Measurements from ENCODE around the gene SKAP2.
"Not testable (repeated sequence)": the region's sequence is repeated elsewhere in the genome, so short reads cannot be mapped to it uniquely, and the experiment has no call there.

Gene SKAP2

DNA sequence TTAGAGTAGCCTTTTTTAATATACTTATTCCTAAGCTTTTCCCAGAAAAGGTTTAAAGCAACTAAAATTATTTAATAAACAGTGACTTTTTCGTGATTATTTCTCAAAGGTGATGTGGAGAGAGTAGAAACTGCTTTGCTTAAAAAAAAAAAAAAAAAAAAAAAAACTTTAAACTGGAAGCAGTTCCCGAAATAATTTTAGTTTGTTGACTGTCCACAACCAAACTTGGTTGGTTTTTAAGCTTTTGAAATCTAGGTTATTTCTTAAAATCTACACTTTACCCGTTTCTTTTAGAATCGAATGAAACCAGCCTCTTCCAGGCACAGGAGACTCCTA lies 7.3 kb downstream of the SKAP2 start:
- DNase-seq, result no peak

DNA sequence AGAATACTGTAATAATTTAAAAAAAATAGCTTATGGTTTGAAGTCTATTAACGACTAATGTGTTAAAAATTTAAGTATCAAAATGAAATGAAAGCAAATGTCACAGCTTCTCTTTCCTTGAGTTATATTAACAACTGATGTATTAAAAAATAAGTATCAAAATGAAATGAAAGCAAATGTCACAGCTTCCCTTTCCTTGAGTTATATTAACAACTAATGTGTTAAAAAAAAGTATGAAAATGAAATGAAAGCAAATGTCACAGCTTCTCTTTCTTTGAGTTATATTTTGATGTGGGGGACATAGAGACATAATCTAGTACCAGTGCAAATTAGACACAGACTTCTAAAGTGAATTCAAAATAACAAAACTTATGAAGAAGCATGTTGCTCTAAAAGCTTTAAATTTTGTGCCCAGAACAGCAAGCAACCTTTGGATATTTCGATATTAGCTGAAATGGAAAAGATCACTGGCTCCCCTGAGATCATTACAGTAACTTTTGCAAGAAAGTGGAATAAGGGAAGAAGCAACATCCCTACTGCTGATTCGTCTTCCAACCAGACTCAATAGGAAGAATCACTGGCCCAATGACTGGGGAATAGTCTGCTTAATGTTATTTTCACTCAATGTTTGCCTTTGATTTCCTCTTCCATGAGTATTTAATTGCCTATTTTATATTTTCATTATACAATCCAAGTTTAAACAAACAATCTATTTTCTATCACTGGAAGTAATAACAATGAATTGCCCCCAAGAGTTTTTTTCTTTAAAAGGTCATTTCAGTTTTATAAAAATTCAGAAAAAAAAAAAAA lies 8.0 kb downstream of the SKAP2 start:
- no peak for DNase-seq

DNA sequence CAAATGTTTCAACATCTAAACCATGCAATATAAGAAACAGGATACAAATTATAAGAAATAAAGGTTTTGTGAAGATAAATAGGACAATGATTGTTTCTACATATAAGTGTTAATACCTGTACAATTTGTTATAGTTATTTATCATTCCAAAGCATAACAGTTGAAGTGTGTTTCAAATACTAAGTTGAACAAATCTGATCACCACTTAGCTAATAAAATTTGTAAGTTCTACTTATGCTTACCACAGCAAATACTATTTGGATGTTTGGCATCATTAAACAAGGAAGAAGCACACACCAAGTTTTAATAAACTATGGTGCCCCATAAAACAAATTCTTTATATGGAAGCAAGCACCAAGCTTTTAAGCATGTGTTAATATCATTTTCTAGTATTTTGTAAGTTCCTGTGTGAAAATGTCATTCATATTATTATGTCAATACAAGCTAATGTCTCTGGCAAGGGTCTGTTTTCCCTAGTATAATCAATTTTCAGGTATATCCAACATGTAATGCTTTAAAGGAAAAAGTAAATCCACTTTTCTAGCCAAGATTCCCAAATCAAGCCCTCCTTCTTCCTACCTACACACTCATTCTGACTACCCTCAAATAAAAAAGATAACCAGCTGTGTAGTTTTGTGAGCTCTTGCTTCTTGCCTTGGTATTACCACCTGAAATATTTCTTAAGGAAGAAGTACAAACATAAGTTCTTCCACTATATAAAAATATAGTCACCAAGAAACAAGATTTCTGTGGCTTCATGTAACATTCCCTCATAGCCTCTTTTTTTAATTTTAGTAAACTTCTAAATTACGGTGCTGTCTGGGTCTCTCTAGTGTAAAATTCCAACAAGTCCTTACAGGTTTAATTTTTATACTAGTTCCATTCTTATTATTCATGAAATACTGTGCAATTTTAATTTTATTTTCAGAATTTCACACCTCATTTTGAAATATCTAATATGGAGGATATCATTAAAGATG lies 9.2 kb downstream of the SKAP2 start:
- DNase-seq, result no peak

DNA sequence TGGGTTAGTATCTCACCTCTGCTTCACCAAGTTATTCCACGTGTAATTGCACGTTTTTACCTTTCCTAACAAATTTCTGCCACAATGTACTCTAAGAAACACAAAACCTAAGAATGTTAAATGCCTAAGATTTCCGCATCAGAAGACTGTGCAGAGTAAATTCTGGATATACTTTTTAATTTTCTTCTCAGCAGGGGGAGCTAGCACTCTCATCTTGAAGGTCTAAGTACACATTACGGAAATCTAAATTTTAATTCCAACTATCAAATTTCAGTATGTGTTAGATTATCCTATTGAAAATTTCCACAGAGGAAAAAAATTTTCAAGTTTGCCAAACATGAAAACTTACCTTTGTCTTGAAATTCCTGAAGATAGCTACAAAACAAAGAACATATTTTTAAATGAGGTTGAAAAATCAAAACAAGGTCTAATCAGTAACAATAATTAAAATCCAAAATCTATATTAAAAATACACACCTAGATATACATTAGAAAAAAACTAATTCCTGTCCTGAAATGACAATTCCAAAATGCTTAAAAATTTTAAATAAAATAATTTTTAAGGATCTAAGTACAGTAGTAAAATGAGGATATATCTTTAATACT lies 10.5 kb downstream of the SKAP2 start:
- peak; percentile 60 for DNase-seq

DNA sequence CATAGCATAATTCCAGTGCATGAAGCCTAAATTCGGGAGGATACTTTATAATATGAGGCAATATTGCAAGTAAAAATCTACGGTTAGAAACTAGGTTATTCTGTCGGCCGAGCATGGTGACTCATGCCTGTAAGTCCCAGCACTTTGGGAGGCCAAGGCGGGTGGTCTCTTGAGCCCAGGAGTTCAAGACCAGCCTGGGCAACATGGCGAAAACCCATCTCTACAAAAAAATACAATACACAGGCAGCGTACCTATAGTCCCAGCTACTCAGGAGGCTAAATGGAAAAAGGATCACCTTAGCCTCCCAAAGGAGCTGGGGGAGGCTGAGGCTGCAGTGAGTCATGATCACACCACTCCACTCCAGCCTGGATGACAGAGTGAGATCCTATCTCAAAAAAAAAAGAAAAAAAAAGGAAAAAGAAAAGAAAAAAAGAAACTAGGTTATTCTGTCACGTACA lies 14.2 kb downstream of the SKAP2 start:
- DNase-seq, result no peak

DNA sequence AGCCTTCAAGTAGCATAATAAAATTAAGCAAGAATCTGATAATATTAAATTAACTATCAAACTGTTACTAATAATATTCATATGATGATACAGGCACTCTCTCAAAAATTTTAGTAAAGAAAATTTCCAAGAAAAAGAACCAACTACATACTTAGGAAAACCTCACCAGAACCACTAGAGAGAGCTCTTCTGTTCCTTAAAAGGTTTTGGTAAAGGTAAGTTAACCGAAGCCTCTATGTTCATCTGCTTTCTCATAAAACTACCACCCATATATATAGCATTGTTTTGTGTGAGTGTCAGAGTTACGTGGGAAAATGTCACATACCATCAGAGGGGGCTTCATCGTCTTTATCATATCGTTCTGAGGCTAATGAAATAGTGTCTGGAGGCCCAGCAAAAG lies 20.7 kb downstream of the SKAP2 start:
- no peak for DNase-seq

DNA sequence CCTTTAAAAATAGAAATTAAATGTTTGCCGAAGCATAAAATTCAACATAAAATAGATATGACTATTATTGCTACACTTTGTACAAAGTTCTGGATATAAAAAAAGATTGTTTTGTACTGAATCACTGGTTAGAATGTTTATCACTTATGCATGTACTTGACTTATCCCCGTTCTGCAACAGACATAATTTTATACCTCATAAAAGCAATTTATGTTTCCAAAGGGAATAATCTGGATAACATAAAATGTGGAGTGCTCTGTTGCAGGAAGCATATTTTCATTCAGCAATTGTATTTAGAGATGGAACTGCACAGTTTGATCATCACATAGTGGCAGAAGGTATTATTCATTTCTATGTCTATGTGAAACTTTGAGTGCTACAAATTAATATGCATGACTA lies 21.5 kb downstream of the SKAP2 start:
- no peak for DNase-seq

DNA sequence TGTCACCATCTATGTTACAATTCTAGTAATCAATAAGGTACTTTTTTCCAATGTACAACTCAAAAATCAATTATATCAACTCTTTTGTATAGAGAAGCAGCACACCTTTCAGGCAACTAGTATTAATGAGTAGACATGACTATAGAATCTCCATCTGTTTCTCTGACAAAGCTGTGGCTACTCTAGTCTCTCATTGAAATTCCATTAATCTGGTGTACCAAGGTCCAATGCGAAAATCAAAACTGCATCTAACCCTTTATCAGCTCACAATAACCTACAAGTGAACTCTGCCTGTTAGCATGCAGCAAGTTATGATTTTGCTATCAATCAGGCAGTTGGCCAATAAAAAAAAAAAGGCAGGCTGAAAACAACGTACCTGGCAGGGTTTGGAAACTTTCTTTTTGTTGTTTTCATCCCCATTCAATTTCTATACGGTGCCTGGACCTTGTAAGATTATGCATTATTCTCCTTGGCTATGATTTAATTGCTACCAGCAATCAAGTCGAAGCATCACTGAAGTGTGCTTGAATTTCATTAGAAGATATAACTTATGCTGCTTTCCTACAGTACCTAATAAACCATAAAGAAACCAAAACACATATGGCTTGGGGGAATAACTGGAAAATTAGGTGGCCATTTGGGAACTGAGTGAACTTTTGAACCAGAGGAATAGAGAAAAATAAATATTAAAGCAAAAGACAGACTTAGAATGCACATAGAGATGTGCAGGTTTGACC lies 23.2 kb downstream of the SKAP2 start:
- no peak for DNase-seq

DNA sequence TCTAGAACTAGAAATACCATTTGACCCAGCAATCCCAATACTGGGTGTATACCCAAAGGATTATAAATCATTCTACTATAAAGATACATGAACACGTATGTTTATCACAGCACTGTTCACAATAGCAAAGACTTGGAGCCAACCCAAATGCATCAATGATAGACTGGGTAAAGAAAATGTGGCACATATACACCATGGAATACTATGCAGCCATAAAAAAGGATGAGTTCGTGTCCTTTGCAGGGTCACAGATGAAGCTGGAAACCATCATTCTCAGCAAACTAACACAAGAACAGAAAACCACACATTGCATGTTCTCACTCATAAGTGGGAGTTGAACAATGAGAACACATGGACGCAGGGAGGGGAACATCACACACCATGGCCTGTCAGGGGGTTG lies 27.6 kb downstream of the SKAP2 start:
- not testable (repeated sequence) for DNase-seq

DNA sequence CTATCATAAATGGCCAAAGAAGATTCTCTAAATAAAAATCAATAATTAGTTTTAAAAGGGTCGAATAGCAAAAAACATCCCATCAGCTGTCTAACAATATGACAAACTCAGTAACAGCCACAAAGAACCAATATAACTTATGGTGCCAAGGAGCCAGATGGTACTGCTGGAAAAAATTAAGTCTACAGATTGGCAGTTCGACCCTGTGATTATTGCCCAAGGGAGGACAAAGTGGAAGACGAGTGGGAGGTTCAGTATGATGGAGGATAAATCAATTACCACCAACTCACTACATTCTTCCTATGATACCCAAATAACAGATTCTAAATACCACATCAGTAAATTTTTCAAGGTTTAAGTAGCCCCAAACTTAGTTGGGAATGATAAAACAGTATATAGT lies 49.0 kb downstream of the SKAP2 start:
- DNase-seq, result no peak

DNA sequence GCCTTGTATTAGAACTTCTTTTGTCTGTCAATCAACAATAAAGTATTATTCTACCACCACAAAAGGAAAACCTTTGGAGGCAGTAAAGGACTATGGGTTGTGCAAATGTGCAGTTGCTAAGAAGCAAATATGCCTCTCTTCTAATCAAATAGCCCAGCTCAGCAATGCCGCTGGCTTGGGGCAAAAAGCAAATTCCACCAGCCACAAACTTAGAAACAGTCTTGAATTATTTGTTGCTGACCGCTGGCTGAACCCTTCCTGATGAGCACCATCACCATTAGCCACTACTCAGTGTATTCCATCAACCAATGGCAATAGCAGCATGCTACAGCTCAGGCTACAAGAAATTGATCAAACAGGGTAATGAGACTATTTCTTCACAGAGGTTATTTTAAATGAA lies 51.0 kb downstream of the SKAP2 start:
- DNase-seq, result peak; percentile 29

DNA sequence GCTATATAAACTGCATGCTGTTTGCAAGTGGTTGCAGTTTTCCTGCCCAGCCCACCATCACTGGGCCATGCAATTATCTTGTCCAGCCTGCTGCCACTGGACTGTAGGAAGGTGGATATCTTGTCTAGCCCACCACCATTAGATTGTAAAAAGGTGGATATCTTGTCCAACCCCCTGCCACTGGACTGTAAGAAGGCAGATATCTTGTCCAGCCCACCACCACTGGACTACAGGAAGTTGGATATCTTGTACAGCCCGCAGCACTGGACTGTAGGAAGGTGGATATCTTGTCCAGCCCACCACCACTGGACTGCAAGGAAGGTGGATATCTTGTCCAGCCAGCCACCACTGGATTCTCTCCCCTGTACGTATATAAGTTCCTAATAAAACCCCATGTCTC lies 69.8 kb downstream of the SKAP2 start:
- DNase-seq, result no peak

DNA sequence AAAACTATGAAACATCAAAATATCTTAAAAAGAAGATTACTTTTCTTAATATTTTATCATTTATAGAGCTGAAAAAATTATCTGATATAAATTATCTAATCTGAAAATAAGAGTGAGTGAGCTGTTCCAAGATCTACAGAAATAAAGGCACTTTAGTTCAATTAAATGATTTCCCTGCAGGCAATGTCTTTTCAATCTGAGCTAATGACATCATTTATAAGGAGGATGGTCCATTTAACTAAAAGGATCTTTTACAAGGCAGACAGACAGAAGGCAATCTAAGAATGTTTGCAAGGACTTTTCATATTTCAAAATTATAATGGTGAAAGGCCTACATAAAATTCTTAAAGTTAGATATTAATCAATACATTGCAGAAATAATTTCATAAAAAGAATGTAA lies 71.8 kb downstream of the SKAP2 start:
- DNase-seq, result no peak

DNA sequence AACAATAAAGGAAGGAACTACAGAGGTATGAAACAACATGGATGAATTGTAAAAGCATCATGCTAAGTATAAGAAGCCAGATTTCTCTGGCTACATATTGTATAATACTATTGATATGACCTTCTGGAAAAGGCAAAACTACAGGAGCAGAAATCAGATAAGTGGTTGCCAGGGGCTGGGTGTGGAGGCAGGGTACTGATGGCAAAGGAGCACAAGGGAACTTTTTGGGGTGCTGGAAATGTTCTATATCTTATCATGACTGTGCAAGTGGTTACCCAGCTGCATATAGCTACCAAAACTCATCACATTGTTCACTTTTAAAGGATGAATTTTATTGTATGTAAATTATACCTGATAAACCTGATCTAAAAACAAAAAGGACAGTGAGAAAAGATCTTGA lies 72.4 kb downstream of the SKAP2 start:
- no peak for DNase-seq

DNA sequence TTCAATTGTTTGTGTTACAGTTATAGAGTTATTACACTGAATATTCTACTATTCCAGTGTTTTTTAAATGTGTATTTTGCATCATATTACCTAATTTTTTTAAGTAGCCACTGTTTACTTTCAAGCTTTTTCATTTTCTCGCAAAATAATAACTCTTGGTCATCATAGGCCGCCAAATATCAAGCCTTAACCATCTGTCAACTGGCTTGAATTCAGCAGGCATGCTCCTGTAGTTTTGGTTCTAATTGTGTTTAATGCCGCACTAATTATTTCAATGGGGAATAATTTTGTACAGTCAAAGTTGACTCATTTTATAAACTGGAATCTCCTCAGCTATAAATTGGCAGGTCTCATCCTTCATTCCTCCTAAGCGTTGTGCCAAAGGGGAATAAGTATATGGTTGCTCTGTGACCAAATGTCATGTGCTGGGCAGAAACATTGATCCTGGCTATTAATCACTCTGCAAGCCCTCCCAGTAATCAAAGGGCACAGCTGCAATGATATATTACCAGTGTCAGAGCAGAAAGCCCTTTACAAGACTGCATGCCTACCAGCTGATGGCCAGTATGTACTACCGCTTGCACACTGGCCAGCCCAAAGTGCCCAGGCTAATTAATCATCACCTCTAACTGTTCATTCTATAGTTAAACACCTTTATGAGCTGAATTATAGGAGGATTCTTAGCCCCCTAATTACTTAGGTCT lies 74.8 kb downstream of the SKAP2 start:
- peak; percentile 24 for DNase-seq

DNA sequence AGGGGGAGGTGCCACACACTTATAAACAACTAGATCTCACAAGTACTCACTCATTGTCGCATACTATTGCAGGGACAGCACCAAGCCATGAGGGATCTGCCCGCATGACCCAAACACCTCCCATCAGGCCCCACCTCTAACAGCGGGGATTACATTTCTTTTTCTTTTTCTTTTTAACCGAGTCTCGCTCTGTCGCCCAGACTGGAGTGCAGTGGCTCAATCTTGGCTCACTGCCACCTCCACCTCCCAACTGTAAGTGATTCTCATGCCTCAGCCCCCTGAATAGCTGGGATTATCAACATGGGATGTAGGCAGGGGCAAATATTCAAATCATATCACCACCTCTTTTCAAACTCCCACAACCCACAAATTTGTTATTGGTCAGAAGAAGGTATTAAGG lies 76.7 kb downstream of the SKAP2 start:
- DNase-seq, result no peak

DNA sequence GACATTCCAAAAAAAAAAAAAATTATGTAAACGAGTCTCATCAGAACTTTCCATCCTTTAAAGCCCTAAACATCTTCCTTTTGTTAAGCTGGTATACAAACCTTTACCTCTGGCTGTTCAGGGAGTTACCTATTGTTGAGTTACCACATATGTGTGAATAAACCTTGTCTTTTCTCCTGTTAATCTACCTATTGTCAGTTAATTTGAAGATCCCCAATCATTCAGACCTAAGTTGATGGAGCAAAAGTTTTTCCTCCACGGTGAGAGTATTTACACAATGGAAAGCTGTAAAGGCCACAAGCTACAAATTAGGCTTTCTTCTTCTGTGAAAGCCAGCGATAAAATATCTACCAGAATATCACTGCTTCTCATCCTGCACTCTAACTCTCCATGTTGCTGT lies 80.3 kb downstream of the SKAP2 start:
- no peak for DNase-seq

DNA sequence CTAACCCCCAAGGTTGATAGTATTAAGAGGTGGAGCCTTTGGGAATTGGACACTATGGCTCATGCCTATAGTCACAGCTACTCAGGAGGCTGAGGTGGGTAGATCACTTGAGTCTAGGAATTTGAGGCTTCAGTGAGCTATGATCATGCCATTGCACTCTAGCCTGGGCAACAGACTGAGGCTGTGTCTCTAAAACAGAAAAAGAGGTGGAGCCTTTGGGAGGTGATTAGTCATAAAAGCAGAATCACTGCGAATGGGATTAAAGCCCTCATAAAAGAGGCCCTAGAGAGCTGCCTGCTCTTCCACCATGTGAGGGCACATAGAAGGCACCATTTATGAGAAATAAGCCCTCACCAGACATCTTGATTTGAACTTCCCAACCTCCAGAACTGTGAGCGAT lies 81.9 kb downstream of the SKAP2 start:
- DNase-seq, result no peak

DNA sequence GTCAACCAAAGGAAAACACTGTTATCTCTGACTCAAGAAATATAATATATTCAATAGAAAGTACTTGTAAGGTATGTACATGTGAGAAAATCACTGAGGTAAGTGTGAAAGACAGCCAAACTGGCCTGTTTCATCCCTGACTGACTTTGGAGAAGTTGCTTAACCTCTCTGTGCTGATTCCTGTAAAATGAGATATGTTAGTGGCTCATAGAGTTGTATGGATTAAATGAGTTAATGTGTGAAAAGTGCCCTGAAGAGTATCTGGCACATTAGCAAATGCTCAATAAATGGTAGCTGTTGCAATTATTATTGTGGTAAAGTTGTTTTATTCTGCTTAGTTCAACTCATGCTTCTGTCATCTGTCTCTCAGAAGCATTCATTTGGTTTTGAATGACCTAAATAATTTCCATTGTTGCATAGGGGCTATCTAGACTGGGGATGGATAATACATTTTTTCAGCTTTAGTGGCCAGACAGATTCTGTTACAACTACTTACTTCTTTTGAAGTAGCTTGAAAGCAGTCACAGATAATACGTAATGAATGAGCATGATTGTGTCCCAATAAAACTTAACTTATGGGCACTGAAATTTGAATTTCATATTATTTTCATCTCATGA lies 84.3 kb downstream of the SKAP2 start:
- no peak for DNase-seq

DNA sequence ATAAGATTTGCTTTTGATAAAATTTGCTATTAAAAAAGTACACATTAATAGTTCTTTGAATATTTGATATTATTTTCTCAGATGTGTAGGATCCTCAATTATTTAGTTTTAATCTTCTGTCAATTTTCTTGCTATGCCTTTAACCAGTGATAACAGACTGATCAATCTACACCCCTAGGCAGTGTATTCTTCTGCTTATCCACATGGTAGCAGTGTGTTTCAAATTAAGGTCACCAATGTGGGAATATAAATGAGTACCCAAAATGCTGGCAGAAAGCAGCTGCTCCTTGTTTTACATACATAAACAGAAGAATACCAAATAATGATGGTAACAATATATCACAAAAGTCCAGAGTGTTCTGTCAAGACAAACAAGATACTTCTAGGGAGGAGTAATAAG lies 87.0 kb downstream of the SKAP2 start:
- DNase-seq, result no peak

DNA sequence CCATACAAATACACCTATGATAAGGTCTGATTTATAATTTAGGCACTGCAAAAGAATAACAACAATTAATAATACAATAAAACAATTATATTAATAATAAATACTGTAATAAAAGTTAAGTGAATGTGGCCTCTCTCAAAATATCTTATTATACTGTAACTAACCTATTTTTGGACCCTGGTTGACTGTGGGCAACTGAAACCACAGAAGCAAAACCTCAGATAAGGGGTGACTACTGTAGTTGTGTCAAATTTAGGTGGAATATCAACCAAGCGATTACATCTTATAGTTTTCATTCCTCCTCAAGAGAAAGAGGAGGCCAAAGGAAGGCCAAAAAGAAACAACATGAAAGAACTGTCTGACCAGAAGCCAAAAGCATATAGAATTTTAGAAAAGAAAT lies 103.9 kb downstream of the SKAP2 start:
- no peak for DNase-seq

DNA sequence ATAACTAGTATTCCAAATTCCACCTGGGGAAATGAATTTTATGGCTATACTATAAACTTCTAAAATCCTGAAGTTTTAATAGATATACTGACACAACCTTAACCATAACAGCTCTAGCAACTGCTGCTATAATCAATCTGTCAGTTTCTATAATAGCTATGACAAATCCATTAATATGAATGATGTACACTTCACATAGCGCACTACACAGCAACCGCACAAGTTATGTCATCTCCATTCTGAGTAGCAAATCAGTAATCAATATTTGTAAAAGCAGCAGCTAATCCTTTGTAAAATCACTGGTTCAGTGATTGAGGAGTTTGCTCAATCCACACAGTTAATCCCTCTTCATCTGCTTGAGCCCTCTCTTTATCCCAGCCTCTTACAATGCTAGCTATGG lies 105.3 kb downstream of the SKAP2 start:
- no peak for DNase-seq
